Colonic mucosa (tissue), 4 donors: ENCODE data around the gene HDDC2. TPM values are rescaled to one million over a fixed set of nuclear protein-coding genes. Genes with fewer than 3 reads are reported as not detected.

Experiments used
- DNase-seq: peaks from one replicate; pipeline ENCODE4 v3.0.0-alpha.2; 2020
- H3K27ac ChIP-seq: fragments of 200-600 bp; one replicate; pipeline ENCODE4 v1.8.0; 2021
- H3K27me3 ChIP-seq: fragments of 200-600 bp; one replicate; pipeline ENCODE4 v1.8.0; 2021
- H3K36me3 ChIP-seq: fragments of 200-600 bp; one replicate; pipeline ENCODE4 v1.8.0; 2021
- H3K4me1 ChIP-seq: fragments of 200-600 bp; one replicate; pipeline ENCODE4 v1.8.0; 2021; ENCODE audit warnings: mild to moderate bottlenecking
- H3K4me3 ChIP-seq: fragments of 200-600 bp; one replicate; pipeline ENCODE4 v1.8.0; 2021
- H3K9ac ChIP-seq, 2 donors: one replicate each; pipeline ENCODE4 v1.7.0; 2013; ENCODE audit warnings: control low read depth in 2 of 2, low read depth in 2 of 2, low read length in 2 of 2
- H3K9me3 ChIP-seq: fragments of 200-600 bp; one replicate; pipeline ENCODE4 v1.8.0; 2021
- intact Hi-C: fragments of 100-400 bp; cut with DNase I; formaldehyde crosslinking; loops from one replicate; pipeline ENCODE4 v1.14.1; 2022
- total RNA-seq, 2 donors: library from RNA; stranded (reverse); fragmentation: NEBNext Ultra II Directional in 1 of 2; extraction: Animal tissue kit (Norgen Biotek cat#: 25700) in 1 of 2; gene quantifications; one replicate each; pipeline ENCODE4 v1.2.1, GENCODE V29; 2021
- TF ChIP-seq, protein P1 (sequence below): fragments of 200-600 bp; IDR thresholded peaks from one replicate; pipeline ENCODE4 v1.8.0; 2022; ENCODE audit warnings: antibody characterized with exemption, mild to moderate bottlenecking
- donor health status: healthy.
- donor health status: DM: no; HTN: no; CAD: no.
- donor health status: DM: no; HTN: no; CAD: no.

HDDC2 gene
- total RNA-seq, 2 donors from 2014 or later: 39.4 to 44.8 TPM

DNA sequence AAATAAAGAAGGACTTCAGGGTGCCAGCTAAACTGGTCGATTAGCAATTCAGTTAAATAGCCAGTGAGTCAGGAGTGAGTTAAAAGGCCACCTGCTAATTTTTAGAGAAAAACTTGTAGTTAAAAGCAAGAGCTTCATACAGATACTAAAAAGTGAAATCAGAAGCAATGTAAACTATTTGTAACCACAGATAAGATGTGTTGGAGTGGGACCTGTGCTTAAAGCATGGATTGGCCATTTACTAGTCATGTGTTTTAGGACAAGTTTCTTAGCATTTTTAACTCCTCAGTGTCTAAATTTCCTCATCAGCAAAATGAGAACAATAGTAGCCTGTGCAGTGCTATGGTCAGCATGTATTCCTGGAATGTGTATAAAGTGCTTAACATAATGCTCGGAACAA lies 23.8 kb upstream of the HDDC2 start:
- no peaks in the 10 kb centered on the region for H3K9me3 ChIP-seq
- TF ChIP-seq, protein P1, sequence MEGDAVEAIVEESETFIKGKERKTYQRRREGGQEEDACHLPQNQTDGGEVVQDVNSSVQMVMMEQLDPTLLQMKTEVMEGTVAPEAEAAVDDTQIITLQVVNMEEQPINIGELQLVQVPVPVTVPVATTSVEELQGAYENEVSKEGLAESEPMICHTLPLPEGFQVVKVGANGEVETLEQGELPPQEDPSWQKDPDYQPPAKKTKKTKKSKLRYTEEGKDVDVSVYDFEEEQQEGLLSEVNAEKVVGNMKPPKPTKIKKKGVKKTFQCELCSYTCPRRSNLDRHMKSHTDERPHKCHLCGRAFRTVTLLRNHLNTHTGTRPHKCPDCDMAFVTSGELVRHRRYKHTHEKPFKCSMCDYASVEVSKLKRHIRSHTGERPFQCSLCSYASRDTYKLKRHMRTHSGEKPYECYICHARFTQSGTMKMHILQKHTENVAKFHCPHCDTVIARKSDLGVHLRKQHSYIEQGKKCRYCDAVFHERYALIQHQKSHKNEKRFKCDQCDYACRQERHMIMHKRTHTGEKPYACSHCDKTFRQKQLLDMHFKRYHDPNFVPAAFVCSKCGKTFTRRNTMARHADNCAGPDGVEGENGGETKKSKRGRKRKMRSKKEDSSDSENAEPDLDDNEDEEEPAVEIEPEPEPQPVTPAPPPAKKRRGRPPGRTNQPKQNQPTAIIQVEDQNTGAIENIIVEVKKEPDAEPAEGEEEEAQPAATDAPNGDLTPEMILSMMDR: no peak
- no peaks in the 10 kb centered on the region for H3K36me3 ChIP-seq
- no peak overlapping the region for H3K9ac ChIP-seq
- no peak overlapping the region for H3K27ac ChIP-seq
- intact Hi-C loops: no loop called here
- no peaks in the 10 kb centered on the region for H3K4me1 ChIP-seq
- no peaks in the 10 kb centered on the region for H3K27me3 ChIP-seq
- no peak for DNase-seq
- no peak overlapping the region for H3K4me3 ChIP-seq

DNA sequence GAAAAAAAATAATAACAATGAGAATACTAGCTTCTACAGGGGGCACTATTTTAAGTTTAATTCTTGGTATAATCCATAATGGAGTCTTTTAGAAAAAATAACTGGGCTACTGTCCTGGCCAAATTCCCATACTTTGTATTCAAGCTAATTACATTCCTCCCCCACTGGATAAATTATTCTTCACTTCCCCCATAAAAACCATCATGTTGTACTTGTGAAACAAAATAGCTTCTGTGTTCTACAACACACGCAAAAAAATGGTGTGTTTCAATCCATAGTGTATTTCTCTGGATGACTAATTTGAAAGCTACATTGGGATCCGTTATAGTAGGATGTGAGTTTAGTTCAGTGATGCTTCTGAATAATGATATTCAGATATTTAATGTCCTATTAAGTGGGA lies 21.6 kb upstream of the HDDC2 start:
- Histone ChIP-seq H3K4me1 (no peaks in the 10 kb centered on the region), H3K27me3 (no peaks in the 10 kb centered on the region), H3K4me3 (no peak overlapping the region), H3K9me3 (no peaks in the 10 kb centered on the region), H3K36me3 (no peaks in the 10 kb centered on the region), H3K9ac (no peak overlapping the region), H3K27ac (no peak overlapping the region)
- intact Hi-C loops: no loop called here
- DNase-seq: no peak
- TF ChIP-seq, protein P1: no peak

DNA sequence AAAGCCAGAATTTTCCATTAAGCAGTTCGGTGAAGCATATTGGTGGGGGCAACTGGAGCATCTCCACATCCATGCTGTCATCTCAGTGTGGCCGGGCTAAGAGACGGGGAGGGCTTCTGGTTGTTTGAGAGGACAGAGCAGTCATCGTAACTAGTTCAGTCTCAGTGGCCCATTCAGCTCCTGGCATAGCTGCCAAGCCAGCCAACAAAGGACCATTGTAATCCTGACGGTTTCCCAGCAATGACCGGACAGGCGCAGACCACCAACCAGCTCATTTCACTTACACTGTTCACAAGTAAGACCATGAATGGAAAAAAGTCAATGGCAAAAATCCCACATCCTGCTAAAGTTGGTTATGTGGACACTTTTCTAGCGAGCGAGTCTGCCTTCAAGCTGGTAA lies 14.9 kb upstream of the HDDC2 start:
- no peaks in the 10 kb centered on the region for H3K9me3 ChIP-seq
- no peaks in the 10 kb centered on the region for H3K27me3 ChIP-seq
- H3K4me1 ChIP-seq: no peaks in the 10 kb centered on the region
- no peak overlapping the region for H3K9ac ChIP-seq
- TF ChIP-seq, protein P1: no peak
- H3K36me3 ChIP-seq: no peaks in the 10 kb centered on the region
- no peak overlapping the region for H3K4me3 ChIP-seq
- intact Hi-C loops: no loop called here
- no peak for DNase-seq
- H3K27ac ChIP-seq: no peak overlapping the region

DNA sequence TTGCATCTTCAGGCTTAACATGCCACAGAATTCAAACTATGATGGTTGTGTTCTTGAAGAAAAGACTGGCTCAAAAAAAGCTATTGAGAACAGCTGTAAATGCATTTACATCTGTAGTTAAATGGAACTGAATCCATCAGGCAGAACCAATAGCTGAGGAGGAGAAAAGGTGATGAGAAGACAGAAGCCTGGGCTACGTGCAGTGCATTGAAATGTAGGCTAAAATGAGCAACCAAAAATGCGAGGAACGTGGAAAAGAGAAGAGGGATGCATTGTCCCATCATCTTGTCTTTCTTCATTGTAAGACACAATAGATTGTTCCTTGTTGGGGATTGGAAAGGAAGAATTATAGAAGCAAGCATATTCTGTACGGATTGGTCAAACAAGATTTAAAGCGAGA lies 13.8 kb upstream of the HDDC2 start:
- Histone ChIP-seq H3K4me1 (no peaks in the 10 kb centered on the region), H3K9ac (no peak overlapping the region), H3K27ac (no peak overlapping the region), H3K36me3 (no peaks in the 10 kb centered on the region), H3K4me3 (no peak overlapping the region), H3K9me3 (no peaks in the 10 kb centered on the region), H3K27me3 (no peaks in the 10 kb centered on the region)
- DNase-seq: no peak
- TF ChIP-seq, protein P1: no peak
- intact Hi-C loops: loop anchor here (2.0 kb wide), 1 partner anchor 451 kb away; no protein-coding TSS in a partner anchor

DNA sequence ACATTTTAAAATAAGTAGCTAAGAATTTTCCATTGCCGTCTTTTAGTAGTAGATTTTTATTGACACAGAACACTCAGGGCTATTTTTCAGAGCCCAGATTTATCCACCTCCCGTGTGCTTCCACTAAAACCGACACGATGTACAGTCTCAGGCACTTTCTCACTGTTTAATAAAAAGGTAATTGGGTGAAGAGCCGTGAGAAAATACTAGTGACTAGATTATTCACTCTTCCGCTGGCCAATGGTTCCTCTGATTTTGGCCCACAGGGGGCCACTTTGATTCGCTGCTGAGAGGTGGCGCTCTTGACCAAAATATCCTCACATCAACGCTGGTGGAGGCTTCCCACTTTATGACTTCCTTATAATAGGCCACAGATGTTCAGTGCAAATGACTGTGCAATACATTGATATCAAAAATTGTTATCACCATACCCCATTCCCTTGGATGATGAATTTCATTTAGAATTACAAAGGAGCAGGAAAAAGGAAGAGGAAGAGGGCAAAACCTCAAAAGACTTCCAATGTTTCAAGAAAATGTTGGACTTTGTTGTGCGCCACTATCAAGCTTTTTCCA lies 12.3 kb upstream of the HDDC2 start:
- no peaks in the 10 kb centered on the region for H3K27me3 ChIP-seq
- no peaks in the 10 kb centered on the region for H3K36me3 ChIP-seq
- no peak overlapping the region for H3K27ac ChIP-seq
- no peak overlapping the region for H3K4me3 ChIP-seq
- H3K9me3 ChIP-seq: no peaks in the 10 kb centered on the region
- H3K9ac ChIP-seq: no peak overlapping the region
- H3K4me1 ChIP-seq: no peaks in the 10 kb centered on the region
- TF ChIP-seq, protein P1: peak; percentile 69
- intact Hi-C loops: loop anchor here (2.0 kb wide), 1 partner anchor 453 kb away; no protein-coding TSS in a partner anchor
- DNase-seq: peak; percentile 65
